NCI-H526 (cell line): ENCODE data around the gene IFITM10.

Source experiments
- DNase-seq, 2 experiments: peaks; one replicate each; lab custom pipeline; 2025; lab: John Stamatoyannopoulos, UW

Gene IFITM10

GRCh38 chr11:1763796-1764661 lies 13.6 kb upstream of the IFITM10 start, which contains the start of gene CTSD:
Gene CTSD (minus strand): TSS chr11:1763927. CDS start chr11:1763859, 68 bp downstream.
- peak; percentile 14 to 90 for DNase-seq

- DNase-seq = no peak
Observed at GRCh38 chr11:1763336-1763795, 13.0 kb upstream of the IFITM10 start.

- no peak for DNase-seq
Observed at GRCh38 chr11:1762537-1763302, 12.3 kb upstream of the IFITM10 start.

GRCh38 chr11:1761857-1762536 lies 11.6 kb upstream of the IFITM10 start:
- DNase-seq = no peak

- no peak for DNase-seq
Observed at GRCh38 chr11:1761110-1761856, 10.9 kb upstream of the IFITM10 start.

GRCh38 chr11:1760351-1761109 lies 10.1 kb upstream of the IFITM10 start:
- DNase-seq = no peak

GRCh38 chr11:1759851-1760220 lies 9.4 kb upstream of the IFITM10 start:
- DNase-seq = no peak

GRCh38 chr11:1759151-1759850 lies 8.9 kb upstream of the IFITM10 start:
- DNase-seq = no peak

GRCh38 chr11:1758611-1759150 lies 8.3 kb upstream of the IFITM10 start:
- DNase-seq = no peak

GRCh38 chr11:1757861-1758610 lies 7.6 kb upstream of the IFITM10 start:
- DNase-seq = no peak

- no peak for DNase-seq
Observed at GRCh38 chr11:1756791-1757771, 6.7 kb upstream of the IFITM10 start.

- DNase-seq = no peak
Observed at GRCh38 chr11:1755692-1756561, 5.5 kb upstream of the IFITM10 start.

- no peak for DNase-seq
Observed at GRCh38 chr11:1755344-1755691, 4.9 kb upstream of the IFITM10 start.

- DNase-seq = no peak
Observed at GRCh38 chr11:1754376-1755150, 4.2 kb upstream of the IFITM10 start.

GRCh38 chr11:1753929-1754305 lies 3.5 kb upstream of the IFITM10 start:
- no peak for DNase-seq

GRCh38 chr11:1753229-1753928 lies 3.0 kb upstream of the IFITM10 start:
- DNase-seq = no peak
